ENCODE results near the gene FCGR3A. TPM values are rescaled to one million over a fixed set of nuclear protein-coding genes. Genes with fewer than 3 reads are reported as not detected.
A peak's percentile ranks its signal among the peaks of the same experiment; 100 is the strongest.
"Not testable (repeated sequence)": the region's sequence is repeated elsewhere in the genome, so short reads cannot be mapped to it uniquely, and the experiment has no call there.

The FCGR3A gene
- total and polyA plus RNA-seq, 2 donors (not counting 1 experiment from before 2014, with no cell fraction given): 1.3 to 3.1 TPM

- not testable (repeated sequence) for H3K36me3 ChIP-seq (replicated peaks in 1 of 2; ENCODE audit: control extremely low read depth in 1 of 2, control insufficient read depth in 1 of 2, extremely low read depth in 1 of 2, insufficient read depth in 2 of 2, low read length in 1 of 2); H3K9me3 Mint-ChIP-seq (ENCODE audit: insufficient read depth); H3K27me3 ChIP-seq (replicated peaks in 1 of 4; ENCODE audit: control extremely low read depth in 1 of 4, control insufficient read depth in 3 of 4, insufficient read depth in 4 of 4, low read length in 3 of 4); H3K79me2 ChIP-seq (ENCODE audit: control insufficient read depth, insufficient read depth, low read length); H4K20me1 ChIP-seq (ENCODE audit: control insufficient read depth, insufficient read depth, low read length, poor library complexity, severe bottlenecking); H3K27me3 Mint-ChIP-seq; H3K9me3 ChIP-seq (ENCODE audit: control extremely low read depth in 1 of 3, control insufficient read depth in 2 of 3, insufficient read depth in 1 of 3, low read length in 2 of 3)
- Histone ChIP-seq H3K4me3 (ENCODE audit: control extremely low read depth in 1 of 5, extremely low read depth in 1 of 5, insufficient read depth in 1 of 5, low read depth in 2 of 5, low read length in 4 of 5) (peak overlapping the region; percentile 57 to 77 (median 71)), H3K9ac (ENCODE audit: low read length) (peak overlapping the region; percentile 69), H3K27ac (ENCODE audit: low read length in 2 of 2) (peak overlapping the region; percentile 53 to 59), H2AFZ (ENCODE audit: insufficient read depth, low read depth, low read length, poor library complexity, severe bottlenecking) (peak overlapping the region; percentile 69), H3K4me2 (replicated peaks; ENCODE audit: low read depth, low read length, poor library complexity, severe bottlenecking) (peak overlapping the region; percentile 76), H3K4me1 (ENCODE audit: control insufficient read depth in 2 of 2, insufficient read depth in 2 of 2, low read length in 2 of 2) (peaks cover 14 to 27% of the 10 kb centered on the region in 2 donors)
- ATAC-seq (ENCODE audit: low read depth) (peak; percentile 68), DNase-seq (peak; percentile 93)
- WGBS (ENCODE audit: insufficient coverage): 0% methylated on average over 35 of the region's 41 CpGs
- H3K4me1 Mint-ChIP-seq: peaks cover 42% of the 10 kb centered on the region
- intact Hi-C loops (cut with micrococcal nuclease): loop anchor here (1.0 to 10.0 kb wide), 3 partner anchors 9 to 115 kb away; partner anchors contain the start of gene HSPA6
- ChIA-PET POLR2A (interaction anchor here (0.7 to 1.4 kb wide), 5 partner anchors 9 to 847 kb away, joined by 3 to 6 read pairs (median 3); no protein-coding TSS in a partner anchor), CTCF (interaction anchor here (0.6 to 1.4 kb wide), 6 partner anchors 9 to 200 kb away, joined by 3 to 5 read pairs (median 4); no protein-coding TSS in a partner anchor)
- H3K27ac Mint-ChIP-seq: peak overlapping the region; percentile 93
- peak overlapping the region; percentile 94 for H3K4me3 Mint-ChIP-seq
These were observed 9.7 kb downstream of the FCGR3A start for GRCh38 chr1:161539731-161540569.

- not testable (repeated sequence) for H2AFZ ChIP-seq (ENCODE audit: insufficient read depth, low read depth, low read length, poor library complexity, severe bottlenecking); ATAC-seq (ENCODE audit: low read depth); DNase-seq; H4K20me1 ChIP-seq (ENCODE audit: control insufficient read depth, insufficient read depth, low read length, poor library complexity, severe bottlenecking); H3K27me3 ChIP-seq (replicated peaks in 1 of 4; ENCODE audit: control extremely low read depth in 1 of 4, control insufficient read depth in 3 of 4, insufficient read depth in 4 of 4, low read length in 3 of 4); H3K27me3 Mint-ChIP-seq; H3K27ac ChIP-seq (ENCODE audit: low read length in 2 of 2); H3K79me2 ChIP-seq (ENCODE audit: control insufficient read depth, insufficient read depth, low read length); H3K9me3 ChIP-seq (ENCODE audit: control extremely low read depth in 1 of 3, control insufficient read depth in 2 of 3, insufficient read depth in 1 of 3, low read length in 2 of 3); H3K9ac ChIP-seq (ENCODE audit: low read length); H3K9me3 Mint-ChIP-seq (ENCODE audit: insufficient read depth); H3K36me3 ChIP-seq (replicated peaks in 1 of 2; ENCODE audit: control extremely low read depth in 1 of 2, control insufficient read depth in 1 of 2, extremely low read depth in 1 of 2, insufficient read depth in 2 of 2, low read length in 1 of 2)
- H3K4me3 Mint-ChIP-seq: peak overlapping the region; percentile 94
- 100% methylated on average over 3 of the region's 7 CpGs for WGBS (ENCODE audit: insufficient coverage)
- H3K4me1 Mint-ChIP-seq: peaks cover 37% of the 10 kb centered on the region
- peaks cover 14 to 22% of the 10 kb centered on the region in 2 donors for H3K4me1 ChIP-seq (ENCODE audit: control insufficient read depth in 2 of 2, insufficient read depth in 2 of 2, low read length in 2 of 2)
- peak overlapping the region; percentile 46 for H3K27ac Mint-ChIP-seq
- ChIA-PET POLR2A (interaction anchor here (0.7 to 1.4 kb wide), 4 partner anchors 8 to 846 kb away, joined by 3 to 6 read pairs (median 4); no protein-coding TSS in a partner anchor), CTCF (interaction anchor here (0.6 to 1.4 kb wide), 6 partner anchors 8 to 201 kb away, joined by 3 to 5 read pairs (median 4); no protein-coding TSS in a partner anchor)
- H3K4me2 ChIP-seq (replicated peaks; ENCODE audit: low read depth, low read length, poor library complexity, severe bottlenecking): peak overlapping the region; percentile 76
- intact Hi-C loops (cut with micrococcal nuclease): loop anchor here (10.0 kb wide), 1 partner anchor 114 kb away; no protein-coding TSS in a partner anchor
- H3K4me3 ChIP-seq (ENCODE audit: control extremely low read depth in 1 of 5, extremely low read depth in 1 of 5, insufficient read depth in 1 of 5, low read depth in 2 of 5, low read length in 4 of 5): peak overlapping the region in 3 of 5 experiments; percentile 62 to 71 (median 71)
These were observed 10.6 kb downstream of the FCGR3A start for GRCh38 chr1:161538925-161539479.

GRCh38 chr1:161537068-161537669 is 12.4 kb downstream of the FCGR3A start:
- H3K9ac ChIP-seq (ENCODE audit: low read length); H3K27ac ChIP-seq (ENCODE audit: low read length in 2 of 2); H3K79me2 ChIP-seq (ENCODE audit: control insufficient read depth, insufficient read depth, low read length); H3K36me3 ChIP-seq (replicated peaks in 1 of 2; ENCODE audit: control extremely low read depth in 1 of 2, control insufficient read depth in 1 of 2, extremely low read depth in 1 of 2, insufficient read depth in 2 of 2, low read length in 1 of 2); H3K9me3 ChIP-seq (ENCODE audit: control extremely low read depth in 1 of 3, control insufficient read depth in 2 of 3, insufficient read depth in 1 of 3, low read length in 2 of 3); CTCF ChIA-PET; DNase-seq; POLR2A ChIA-PET; H4K20me1 ChIP-seq (ENCODE audit: control insufficient read depth, insufficient read depth, low read length, poor library complexity, severe bottlenecking); H3K9me3 Mint-ChIP-seq (ENCODE audit: insufficient read depth); H3K4me3 Mint-ChIP-seq; H3K4me3 ChIP-seq (ENCODE audit: control extremely low read depth in 1 of 5, extremely low read depth in 1 of 5, insufficient read depth in 1 of 5, low read depth in 2 of 5, low read length in 4 of 5); H3K27me3 Mint-ChIP-seq; H2AFZ ChIP-seq (ENCODE audit: insufficient read depth, low read depth, low read length, poor library complexity, severe bottlenecking); H3K27me3 ChIP-seq (replicated peaks in 1 of 4; ENCODE audit: control extremely low read depth in 1 of 4, control insufficient read depth in 3 of 4, insufficient read depth in 4 of 4, low read length in 3 of 4); H3K27ac Mint-ChIP-seq; ATAC-seq (ENCODE audit: low read depth); H3K4me2 ChIP-seq (replicated peaks; ENCODE audit: low read depth, low read length, poor library complexity, severe bottlenecking): not testable (repeated sequence)
- H3K4me1 Mint-ChIP-seq: peaks cover 28% of the 10 kb centered on the region
- WGBS (ENCODE audit: insufficient coverage): no CpG with 5 or more reads among the region's 7 CpGs
- intact Hi-C loops (cut with micrococcal nuclease): loop anchor here (10.0 kb wide), 1 partner anchor 112 kb away; no protein-coding TSS in a partner anchor
- peaks cover 14 to 22% of the 10 kb centered on the region in 2 donors for H3K4me1 ChIP-seq (ENCODE audit: control insufficient read depth in 2 of 2, insufficient read depth in 2 of 2, low read length in 2 of 2)

Data from B cell (primary cell).